ENCODE results near the gene FLT4. TPM values are rescaled to one million over a fixed set of nuclear protein-coding genes. Genes with fewer than 3 reads are reported as not detected.

The FLT4 gene
- total RNA-seq, 1 donor from 2014 or later = 24.8 TPM

DNA sequence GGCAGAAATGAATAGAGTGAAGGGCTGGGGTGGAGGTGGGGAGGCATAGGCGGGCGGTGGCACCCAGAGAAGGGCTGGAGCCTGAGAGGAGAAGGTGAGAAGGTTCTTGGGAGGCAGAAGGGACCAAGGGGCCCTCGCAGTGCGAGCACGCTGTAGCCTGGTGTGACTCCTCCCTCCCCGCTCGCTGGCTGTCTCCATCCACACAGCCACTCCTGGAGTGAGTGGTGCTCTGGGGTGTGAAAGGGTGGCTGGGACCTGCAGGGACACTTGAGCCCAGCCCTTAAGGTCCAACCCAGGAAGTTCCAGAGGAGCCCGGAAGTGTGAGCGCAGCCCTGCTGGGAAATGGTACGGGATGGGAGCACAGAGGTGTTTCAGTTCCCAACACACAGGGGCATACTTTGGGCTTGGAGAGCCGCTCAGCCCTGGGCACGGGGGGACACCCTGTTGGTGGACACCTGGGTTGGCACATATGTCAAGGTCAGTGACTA, 48.8 kb downstream of the FLT4 start:
- intact Hi-C loops (cut with DNase I) = no loop called here
- no peak overlapping the region for H3K4me3 ChIP-seq
- no peaks in the 10 kb centered on the region for H3K4me1 ChIP-seq
- ATAC-seq (peak; percentile 71 to 77), DNase-seq (peak; percentile 77)
- no peaks in the 10 kb centered on the region for H3K9me3 ChIP-seq
- TF ChIP-seq, protein P1, sequence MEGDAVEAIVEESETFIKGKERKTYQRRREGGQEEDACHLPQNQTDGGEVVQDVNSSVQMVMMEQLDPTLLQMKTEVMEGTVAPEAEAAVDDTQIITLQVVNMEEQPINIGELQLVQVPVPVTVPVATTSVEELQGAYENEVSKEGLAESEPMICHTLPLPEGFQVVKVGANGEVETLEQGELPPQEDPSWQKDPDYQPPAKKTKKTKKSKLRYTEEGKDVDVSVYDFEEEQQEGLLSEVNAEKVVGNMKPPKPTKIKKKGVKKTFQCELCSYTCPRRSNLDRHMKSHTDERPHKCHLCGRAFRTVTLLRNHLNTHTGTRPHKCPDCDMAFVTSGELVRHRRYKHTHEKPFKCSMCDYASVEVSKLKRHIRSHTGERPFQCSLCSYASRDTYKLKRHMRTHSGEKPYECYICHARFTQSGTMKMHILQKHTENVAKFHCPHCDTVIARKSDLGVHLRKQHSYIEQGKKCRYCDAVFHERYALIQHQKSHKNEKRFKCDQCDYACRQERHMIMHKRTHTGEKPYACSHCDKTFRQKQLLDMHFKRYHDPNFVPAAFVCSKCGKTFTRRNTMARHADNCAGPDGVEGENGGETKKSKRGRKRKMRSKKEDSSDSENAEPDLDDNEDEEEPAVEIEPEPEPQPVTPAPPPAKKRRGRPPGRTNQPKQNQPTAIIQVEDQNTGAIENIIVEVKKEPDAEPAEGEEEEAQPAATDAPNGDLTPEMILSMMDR (IDR thresholded peaks at IDR 0.05) = no peak
- H3K27me3 ChIP-seq (ENCODE audit: low read depth) = no peaks in the 10 kb centered on the region
- H3K27ac ChIP-seq = peak overlapping the region; percentile 31
- H3K36me3 ChIP-seq = no peaks in the 10 kb centered on the region

DNA sequence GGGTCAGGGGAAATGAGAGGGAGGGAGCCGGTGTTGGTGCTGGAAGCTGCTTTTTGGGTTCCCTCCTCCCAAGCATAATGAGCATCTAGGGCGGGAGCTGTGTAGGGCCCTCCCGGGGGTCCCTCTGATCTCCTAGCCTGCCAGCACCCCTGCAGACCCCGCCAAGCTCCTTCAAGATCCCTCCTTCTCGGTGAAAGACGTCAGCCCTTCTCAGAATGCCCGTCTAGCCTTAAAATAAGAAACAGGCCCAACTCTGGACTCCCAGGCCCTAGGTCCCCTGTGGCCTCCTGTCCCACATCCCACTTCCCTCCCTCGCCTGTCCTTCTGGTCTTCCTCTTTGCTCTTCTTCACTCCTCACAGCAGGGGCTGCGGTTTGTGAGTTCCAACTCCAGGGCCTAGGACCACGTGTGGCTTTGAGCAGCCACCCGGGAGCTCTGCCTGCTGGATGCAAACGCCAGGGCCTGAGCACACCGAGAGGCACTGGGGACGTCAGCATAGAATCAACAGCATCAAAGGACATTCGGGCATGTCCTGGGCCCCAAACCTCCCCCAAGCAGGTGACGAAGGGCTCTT, 49.3 kb downstream of the FLT4 start:
- no peaks in the 10 kb centered on the region for H3K4me1 ChIP-seq
- TF ChIP-seq, protein P1 (IDR thresholded peaks at IDR 0.05) = no peak
- no peak overlapping the region for H3K4me3 ChIP-seq
- H3K27ac ChIP-seq = peak overlapping the region; percentile 31
- H3K36me3 ChIP-seq = no peaks in the 10 kb centered on the region
- no peak for ATAC-seq
- no peak for DNase-seq
- no peaks in the 10 kb centered on the region for H3K9me3 ChIP-seq
- intact Hi-C loops (cut with DNase I) = no loop called here
- H3K27me3 ChIP-seq (ENCODE audit: low read depth) = no peaks in the 10 kb centered on the region

DNA sequence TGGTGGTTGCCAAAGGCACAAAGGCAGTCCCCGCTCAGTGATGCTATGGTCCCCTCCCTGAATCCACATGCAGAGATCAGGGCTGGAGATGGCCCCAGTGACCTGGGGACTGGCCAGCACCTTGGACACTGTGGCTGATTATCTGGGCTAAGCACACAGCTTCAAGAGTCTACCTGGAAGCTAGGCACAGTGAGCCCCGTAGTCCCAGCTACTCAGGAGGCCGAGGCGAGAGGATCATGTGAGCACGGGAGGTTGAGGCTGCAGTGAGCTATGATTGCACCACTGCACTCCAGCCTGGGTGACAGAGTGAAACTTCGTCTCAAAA, 49.8 kb downstream of the FLT4 start:
- intact Hi-C loops (cut with DNase I) = no loop called here
- TF ChIP-seq, protein P1 (IDR thresholded peaks at IDR 0.05) = no peak

DNA sequence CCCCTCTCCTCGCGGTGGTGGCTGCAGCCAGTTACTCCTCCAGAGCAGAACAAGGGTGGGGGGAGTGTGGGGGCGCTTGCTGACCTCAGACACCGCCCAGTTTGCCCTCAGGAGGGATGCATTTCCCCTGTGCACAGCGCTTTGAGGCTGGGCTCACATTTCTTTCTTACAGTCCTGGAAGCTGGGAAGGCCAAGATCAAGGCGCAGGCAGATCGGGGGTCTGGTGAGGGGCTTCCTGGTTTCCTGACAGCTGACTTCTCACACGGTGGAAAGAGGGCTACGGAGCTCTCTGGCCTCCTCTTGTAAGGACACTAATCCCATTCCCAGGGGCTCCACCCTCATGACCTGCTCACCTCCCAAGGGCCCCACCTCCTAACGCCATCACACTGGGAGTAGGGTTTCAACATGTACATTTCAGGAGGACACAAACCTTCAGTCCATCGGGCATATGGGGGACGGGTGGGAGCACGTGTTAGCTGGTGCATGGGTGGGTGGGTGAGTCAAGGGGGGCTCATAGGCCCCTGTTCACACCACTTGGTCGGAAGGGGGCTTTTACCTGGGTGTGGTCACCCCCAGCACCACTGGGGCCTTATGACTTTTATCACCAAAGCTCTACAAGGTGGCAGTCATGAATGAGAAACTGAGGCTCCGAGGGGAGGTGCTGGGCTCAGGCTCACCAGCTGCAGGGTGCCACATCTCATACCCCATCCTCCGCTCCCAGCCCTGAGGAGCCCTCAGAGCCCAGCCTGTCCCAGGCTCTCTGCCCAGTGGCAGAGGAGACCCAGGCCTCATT, 50.4 kb downstream of the FLT4 start:
- Histone ChIP-seq H3K4me3 (no peak overlapping the region), H3K9me3 (no peaks in the 10 kb centered on the region), H3K27ac (no peak overlapping the region), H3K36me3 (no peaks in the 10 kb centered on the region), H3K4me1 (no peaks in the 10 kb centered on the region), H3K27me3 (ENCODE audit: low read depth) (no peaks in the 10 kb centered on the region)
- intact Hi-C loops (cut with DNase I) = no loop called here
- ATAC-seq = no peak
- TF ChIP-seq, protein P1 (IDR thresholded peaks at IDR 0.05) = no peak
- DNase-seq = no peak

More for the DNA sequence above, 49.8 kb downstream of the FLT4 start:
- no peaks in the 10 kb centered on the region for H3K9me3 ChIP-seq
- H3K4me3 ChIP-seq = no peak overlapping the region
- DNase-seq (no peak), ATAC-seq (no peak)
- no peaks in the 10 kb centered on the region for H3K27me3 ChIP-seq (ENCODE audit: low read depth)
- H3K4me1 ChIP-seq = no peaks in the 10 kb centered on the region
- H3K27ac ChIP-seq = no peak overlapping the region
- no peaks in the 10 kb centered on the region for H3K36me3 ChIP-seq

DNA sequence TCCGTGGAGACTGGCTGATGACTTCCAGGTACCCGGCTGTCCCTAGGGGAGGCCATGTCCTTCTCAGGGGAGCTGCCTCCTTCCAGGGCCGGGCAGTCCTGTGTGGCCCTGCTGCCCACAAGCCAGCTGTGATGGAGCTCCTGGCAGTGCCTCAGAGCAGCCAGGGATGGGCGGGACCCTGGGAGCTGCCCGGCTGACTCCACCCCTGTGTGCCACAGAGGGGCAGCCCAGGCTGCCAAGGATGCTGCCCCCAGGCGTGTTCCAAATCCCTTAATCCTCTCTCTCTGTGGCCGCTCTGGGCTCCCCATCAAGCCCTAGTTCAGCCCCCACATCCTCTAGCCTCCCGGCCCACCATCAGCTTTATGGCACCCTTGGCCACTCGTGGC, 51.1 kb downstream of the FLT4 start:
- TF ChIP-seq, protein P1 (IDR thresholded peaks at IDR 0.05) = no peak
- H3K4me3 ChIP-seq = no peak overlapping the region
- no peaks in the 10 kb centered on the region for H3K27me3 ChIP-seq (ENCODE audit: low read depth)
- DNase-seq = no peak
- H3K27ac ChIP-seq = no peak overlapping the region
- intact Hi-C loops (cut with DNase I) = no loop called here
- no peaks in the 10 kb centered on the region for H3K9me3 ChIP-seq
- H3K4me1 ChIP-seq = no peaks in the 10 kb centered on the region
- H3K36me3 ChIP-seq = no peaks in the 10 kb centered on the region
- no peak for ATAC-seq
